Esophagus squamous epithelium (tissue), 5 donors: Measurements from ENCODE around the gene FBXO41. TPM values are rescaled to one million over a fixed set of nuclear protein-coding genes. Genes with fewer than 3 reads are reported as not detected.

Experiments used
- DNase-seq: peaks from one replicate; lab custom pipeline; 2025; lab: John Stamatoyannopoulos, UW
- H3K27ac ChIP-seq, 4 donors: fragments of 200-600 bp; sonication (generic); one replicate each; pipeline ENCODE4 v1.5.1; 2016 to 2019; ENCODE audit warnings: mild to moderate bottlenecking in 1 of 4
- H3K27me3 ChIP-seq, 4 donors: fragments of 200-600 bp; sonication (generic); 1 replicate in 3 of 4; 2 replicates in 1 of 4; pipeline versions ENCODE4 v1.5.1 to v1.6.0; 2017 to 2021; ENCODE audit warnings: antibody characterized with exemption in 1 of 4
- H3K36me3 ChIP-seq, 3 donors: fragments of 200-600 bp; sonication (generic); one replicate each; pipeline ENCODE4 v1.5.1; 2016 to 2019
- H3K4me1 ChIP-seq, 3 donors: fragments of 200-600 bp; sonication (generic); one replicate each; pipeline ENCODE4 v1.5.1; 2017 to 2019
- H3K4me3 ChIP-seq, 4 donors: fragments of 200-600 bp; sonication (generic); 1 replicate in 3 of 4; 2 replicates in 1 of 4; pipeline ENCODE4 v1.5.1; 2016 to 2019; ENCODE audit warnings: mild to moderate bottlenecking in 2 of 4, moderate library complexity in 1 of 4
- H3K9me3 ChIP-seq, 3 donors: fragments of 200-600 bp; sonication (generic); one replicate each; pipeline ENCODE4 v1.5.1; 2016 to 2019
- POLR2A ChIP-seq, 4 donors: fragments of 450-650 bp; IDR thresholded peaks; one replicate each; pipeline ENCODE4 v1.6.1; 2017; ENCODE audit warnings: antibody characterized with exemption in 4 of 4, mild to moderate bottlenecking in 4 of 4, moderate library complexity in 3 of 4
- WGBS, 2 donors: methylation state at CpG; one replicate each; pipeline ENCODE4 v1.1.5; 2018; 5-methylcytosine and 5-hydroxymethylcytosine counted together
- intact Hi-C: fragments of 100-400 bp; cut with DNase I; formaldehyde crosslinking; loops from one replicate; pipeline ENCODE4 v1.15.0; 2022
- total RNA-seq, 4 donors: library from RNA; depleted of rRNA; stranded (reverse); fragments of >200 nt; gene quantifications; one replicate each; pipeline ENCODE4 v1.1.0, GENCODE V29; 2016
- TF ChIP-seq, protein P1 (sequence below), 6 experiments: fragments of 450-650 bp in 4 of 6; fragments of 200-600 bp in 2 of 6; sonication (generic) in 2 of 6; IDR thresholded peaks; one replicate each; pipeline ENCODE4 v1.5.1; 2016 to 2019; ENCODE audit warnings: antibody characterized with exemption in 6 of 6, mild to moderate bottlenecking in 4 of 6, moderate library complexity in 4 of 6
- donor health status: DM: yes; HTN: yes; CAD: no.

The FBXO41 gene
- total RNA-seq, 4 donors from 2014 or later: 1.1 to 2.3 (median 1.3) TPM

DNA sequence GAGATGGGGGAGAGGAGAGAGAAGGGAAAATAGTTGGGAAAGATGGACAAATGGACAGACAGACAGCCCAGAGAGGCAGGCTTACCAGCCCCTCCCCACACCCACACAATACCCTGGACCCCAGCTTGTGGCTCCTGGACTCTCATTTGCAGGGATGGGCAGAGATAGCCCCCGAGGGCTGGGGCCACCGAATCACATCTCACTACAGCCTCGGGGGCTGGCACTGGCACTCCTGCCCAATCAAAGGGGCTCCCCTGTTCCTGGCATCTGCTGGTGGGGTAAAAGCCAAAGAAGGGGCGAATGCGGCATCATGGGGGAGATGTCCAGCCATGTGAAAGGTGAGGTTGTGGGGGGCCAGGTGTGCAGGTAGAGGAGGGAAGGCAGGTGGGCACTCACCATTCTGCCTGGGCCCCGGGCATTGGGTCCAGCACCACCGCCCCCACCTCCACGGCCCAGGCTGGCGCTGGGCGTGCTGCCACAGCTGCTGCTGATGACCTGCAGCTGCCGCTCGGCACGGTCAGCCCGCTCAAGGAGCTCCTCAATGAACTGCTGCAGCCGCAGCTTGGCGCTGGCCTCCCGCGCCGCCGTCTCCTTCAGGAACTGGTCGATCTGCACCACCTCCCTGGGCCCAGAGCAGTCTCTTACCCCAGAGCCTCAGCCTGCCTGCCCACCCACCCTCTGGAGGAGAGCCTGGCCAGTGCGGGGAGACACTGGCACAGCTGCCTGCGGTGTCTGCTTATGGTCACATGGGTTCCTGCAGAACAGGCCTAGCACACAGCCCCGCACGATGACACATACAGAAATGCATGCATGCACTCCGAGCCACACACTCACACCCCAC lies 18.0 kb downstream of the FBXO41 start:
- 85 to 87% methylated on average over 4 to 16 of the region's 26 CpGs for WGBS, 2 donors
- TF ChIP-seq, protein P1, sequence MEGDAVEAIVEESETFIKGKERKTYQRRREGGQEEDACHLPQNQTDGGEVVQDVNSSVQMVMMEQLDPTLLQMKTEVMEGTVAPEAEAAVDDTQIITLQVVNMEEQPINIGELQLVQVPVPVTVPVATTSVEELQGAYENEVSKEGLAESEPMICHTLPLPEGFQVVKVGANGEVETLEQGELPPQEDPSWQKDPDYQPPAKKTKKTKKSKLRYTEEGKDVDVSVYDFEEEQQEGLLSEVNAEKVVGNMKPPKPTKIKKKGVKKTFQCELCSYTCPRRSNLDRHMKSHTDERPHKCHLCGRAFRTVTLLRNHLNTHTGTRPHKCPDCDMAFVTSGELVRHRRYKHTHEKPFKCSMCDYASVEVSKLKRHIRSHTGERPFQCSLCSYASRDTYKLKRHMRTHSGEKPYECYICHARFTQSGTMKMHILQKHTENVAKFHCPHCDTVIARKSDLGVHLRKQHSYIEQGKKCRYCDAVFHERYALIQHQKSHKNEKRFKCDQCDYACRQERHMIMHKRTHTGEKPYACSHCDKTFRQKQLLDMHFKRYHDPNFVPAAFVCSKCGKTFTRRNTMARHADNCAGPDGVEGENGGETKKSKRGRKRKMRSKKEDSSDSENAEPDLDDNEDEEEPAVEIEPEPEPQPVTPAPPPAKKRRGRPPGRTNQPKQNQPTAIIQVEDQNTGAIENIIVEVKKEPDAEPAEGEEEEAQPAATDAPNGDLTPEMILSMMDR (IDR thresholded peaks at IDR 0.05): no peak
- no peak for TF ChIP-seq POLR2A (IDR thresholded peaks at IDR 0.05)
- no peak for DNase-seq

DNA sequence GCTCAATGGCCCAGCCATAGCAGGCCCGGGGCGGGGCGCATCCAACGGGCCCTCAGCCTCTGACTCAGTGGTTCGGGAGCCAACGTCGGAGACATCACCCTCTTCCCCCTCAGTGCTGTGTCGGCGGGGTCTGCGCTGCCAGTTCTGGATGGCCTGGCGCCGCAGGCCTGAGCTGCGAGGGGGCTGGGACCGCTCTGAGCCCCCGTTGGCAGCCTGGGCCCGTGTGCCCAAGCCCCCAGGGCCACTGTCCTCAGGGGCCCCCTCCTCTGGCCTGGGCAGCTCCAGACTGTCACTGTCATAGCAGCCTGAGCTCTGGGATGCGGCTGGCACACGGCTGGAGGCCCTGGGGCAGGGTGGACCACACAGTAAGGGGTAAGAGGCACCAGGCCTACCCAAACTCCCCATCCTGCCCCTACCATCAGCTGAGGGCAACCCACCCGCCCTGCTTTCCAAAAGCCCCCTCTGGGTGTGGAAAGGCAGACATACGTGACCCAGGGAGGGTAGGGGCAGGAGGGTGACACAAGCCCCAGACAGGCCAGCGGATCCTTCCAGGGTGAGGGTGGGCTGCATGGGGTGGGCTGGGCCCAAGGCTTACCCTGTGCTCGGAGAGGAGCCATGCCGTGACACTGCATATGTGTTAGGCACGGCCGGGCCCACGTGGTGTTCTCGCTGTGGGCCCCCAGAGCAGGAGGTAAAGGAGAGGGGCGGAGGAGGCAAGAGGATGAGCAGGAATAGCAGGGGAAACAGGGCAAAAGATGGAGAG lies 18.8 kb downstream of the FBXO41 start:
- WGBS, 2 donors: 89 to 93% methylated on average over 6 to 9 of the region's 28 CpGs
- Histone ChIP-seq H3K4me1 (peaks cover 4 to 25% (median 7%) of the 10 kb centered on the region in 3 donors), H3K27me3 (peaks cover 0 to 52% (median 0%) of the 10 kb centered on the region in 4 donors), H3K36me3 (no peaks in the 10 kb centered on the region), H3K4me3 (no peak overlapping the region), H3K27ac (no peak overlapping the region), H3K9me3 (no peaks in the 10 kb centered on the region)
- no peak for DNase-seq
- intact Hi-C loops: no loop called here
- no peak for TF ChIP-seq POLR2A (IDR thresholded peaks at IDR 0.05)
- TF ChIP-seq, protein P1 (IDR thresholded peaks at IDR 0.05): no peak

More for the DNA sequence above, 18.0 kb downstream of the FBXO41 start:
- H3K27ac ChIP-seq: no peak overlapping the region
- peaks cover 4 to 25% (median 7%) of the 10 kb centered on the region in 3 donors for H3K4me1 ChIP-seq
- intact Hi-C loops: no loop called here
- H3K27me3 ChIP-seq: peaks cover 0 to 60% (median 0%) of the 10 kb centered on the region in 4 donors
- no peaks in the 10 kb centered on the region for H3K36me3 ChIP-seq
- no peaks in the 10 kb centered on the region for H3K9me3 ChIP-seq
- no peak overlapping the region for H3K4me3 ChIP-seq

DNA sequence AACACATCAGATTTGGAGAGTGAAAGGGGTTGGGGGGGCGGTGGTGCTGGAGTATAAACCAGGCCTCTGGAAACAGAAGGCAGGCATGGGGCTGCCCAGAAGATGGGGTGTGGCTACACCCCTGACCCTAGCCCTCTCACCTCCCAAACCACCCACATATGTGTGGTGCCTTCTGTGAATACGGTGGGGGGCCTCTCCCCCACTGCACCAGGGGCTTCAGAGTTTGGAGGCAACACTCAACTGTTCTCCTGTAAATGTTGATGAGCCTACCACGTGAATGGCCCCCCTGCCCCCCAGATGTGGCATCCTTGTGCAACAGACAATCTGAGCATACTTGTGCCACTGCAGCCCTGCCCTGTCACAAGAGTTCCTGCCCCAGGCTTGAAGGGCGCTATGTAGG lies 19.5 kb downstream of the FBXO41 start:
- WGBS, 2 donors: 70 to 100% methylated on average over 1 to 3 of the region's 4 CpGs
- Histone ChIP-seq H3K36me3 (no peaks in the 10 kb centered on the region), H3K27me3 (peaks cover 0 to 50% (median 0%) of the 10 kb centered on the region in 4 donors), H3K4me1 (peaks cover 4 to 23% (median 7%) of the 10 kb centered on the region in 3 donors), H3K9me3 (no peaks in the 10 kb centered on the region), H3K27ac (no peak overlapping the region), H3K4me3 (no peak overlapping the region)
- intact Hi-C loops: no loop called here
- DNase-seq: no peak
- no peak for TF ChIP-seq POLR2A (IDR thresholded peaks at IDR 0.05)
- TF ChIP-seq, protein P1 (IDR thresholded peaks at IDR 0.05): no peak

DNA sequence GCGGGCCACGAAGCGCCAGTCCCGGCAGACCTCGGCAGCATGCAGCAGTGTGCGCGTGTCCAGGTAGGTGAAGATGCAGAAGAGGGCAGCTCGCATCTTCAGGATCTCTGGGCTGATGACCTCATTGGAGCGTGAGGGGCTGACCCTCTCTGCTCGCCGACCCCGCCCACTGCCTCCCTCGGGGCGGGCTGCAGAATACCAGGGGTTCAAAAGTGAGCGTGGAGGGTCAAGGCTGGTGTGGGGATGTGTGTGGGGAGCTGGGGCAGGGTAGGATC lies 20.0 kb downstream of the FBXO41 start:
- H3K27ac ChIP-seq: no peak overlapping the region
- TF ChIP-seq, protein P1 (IDR thresholded peaks at IDR 0.05): no peak
- TF ChIP-seq POLR2A (IDR thresholded peaks at IDR 0.05): no peak
- peaks cover 0 to 45% (median 0%) of the 10 kb centered on the region in 4 donors for H3K27me3 ChIP-seq
- intact Hi-C loops: no loop called here
- H3K4me1 ChIP-seq: peaks cover 0 to 18% (median 7%) of the 10 kb centered on the region in 3 donors
- no peak overlapping the region for H3K4me3 ChIP-seq
- no peaks in the 10 kb centered on the region for H3K9me3 ChIP-seq
- no peaks in the 10 kb centered on the region for H3K36me3 ChIP-seq
- 77 to 97% methylated on average over 10 to 12 of the region's 15 CpGs for WGBS, 2 donors
- DNase-seq: no peak
